ENCODE measurements around the gene THBS1. TPM values are rescaled to one million over a fixed set of nuclear protein-coding genes. Genes with fewer than 3 reads are reported as not detected.

The THBS1 gene
- not detected in 2 replicates for total RNA-seq (2014; rRNA removed; shearing (Covaris generic); ENCODE audit: low replicate concordance)

GRCh38 chr15:39580485-39581241, at the start of gene THBS1:
Gene THBS1, plus strand, starts transcription at chr15:39581079. Its CDS starts 779 bp downstream, at chr15:39581858.
- Histone ChIP-seq H3K9ac (ENCODE audit: low read length) (no peak within 1 kb of the TSS), H3K9me3 (ENCODE audit: low read length) (no peaks in the 10 kb centered on the region), H3K4me3 (ENCODE audit: low read length) (no peak within 1 kb of the TSS), H3K27ac (ENCODE audit: low read length) (no peak within 1 kb of the TSS), H2AFZ (ENCODE audit: low read length) (no peak within 1 kb of the TSS), H4K20me1 (ENCODE audit: insufficient read depth, low read depth, low read length) (no peaks in the 10 kb centered on the region), H3K36me3 (ENCODE audit: insufficient read depth, low read length) (no peaks in the 10 kb centered on the region), H3K9me2 (replicated peaks; ENCODE audit: insufficient read depth, low read length) (no peaks in the 10 kb centered on the region), H3K79me2 (ENCODE audit: low read length) (no peaks in the 10 kb centered on the region), H3K4me1 (ENCODE audit: low read length) (no peaks in the 10 kb centered on the region), H3K27me3 (ENCODE audit: low read length) (0 out of 2 replicates have a peak, but pooled peaks cover under 1% of the 10 kb centered on the region), H3K4me2 (ENCODE audit: low read depth, low read length, poor library complexity, severe bottlenecking) (no peak within 1 kb of the TSS)
- no peak for DNase-seq

- DNase-seq: no peak
- no peak overlapping the region for H3K27ac ChIP-seq (ENCODE audit: low read length)
- no peaks in the 10 kb centered on the region for H3K36me3 ChIP-seq (ENCODE audit: insufficient read depth, low read length)
- H2AFZ ChIP-seq (ENCODE audit: low read length): no peak overlapping the region
- no peaks in the 10 kb centered on the region for H3K9me2 ChIP-seq (replicated peaks; ENCODE audit: insufficient read depth, low read length)
- H4K20me1 ChIP-seq (ENCODE audit: insufficient read depth, low read depth, low read length): no peaks in the 10 kb centered on the region
- H3K9ac ChIP-seq (ENCODE audit: low read length): no peak overlapping the region
- no peaks in the 10 kb centered on the region for H3K79me2 ChIP-seq (ENCODE audit: low read length)
- H3K4me3 ChIP-seq (ENCODE audit: low read length): no peak overlapping the region
- H3K9me3 ChIP-seq (ENCODE audit: low read length): no peaks in the 10 kb centered on the region
- no peaks in the 10 kb centered on the region for H3K27me3 ChIP-seq (ENCODE audit: low read length)
- H3K4me1 ChIP-seq (ENCODE audit: low read length): no peaks in the 10 kb centered on the region
- no peak overlapping the region for H3K4me2 ChIP-seq (ENCODE audit: low read depth, low read length, poor library complexity, severe bottlenecking)
Measured at GRCh38 chr15:39534996-39535395, 45.9 kb upstream of the THBS1 start.

GRCh38 chr15:39535466-39535865, 45.4 kb upstream of the THBS1 start:
- no peaks in the 10 kb centered on the region for H3K9me2 ChIP-seq (replicated peaks; ENCODE audit: insufficient read depth, low read length)
- no peak for DNase-seq
- H3K4me2 ChIP-seq (ENCODE audit: low read depth, low read length, poor library complexity, severe bottlenecking): no peak overlapping the region
- no peaks in the 10 kb centered on the region for H3K4me1 ChIP-seq (ENCODE audit: low read length)
- H3K79me2 ChIP-seq (ENCODE audit: low read length): no peaks in the 10 kb centered on the region
- no peak overlapping the region for H3K4me3 ChIP-seq (ENCODE audit: low read length)
- no peak overlapping the region for H3K27ac ChIP-seq (ENCODE audit: low read length)
- no peaks in the 10 kb centered on the region for H3K27me3 ChIP-seq (ENCODE audit: low read length)
- no peak overlapping the region for H3K9ac ChIP-seq (ENCODE audit: low read length)
- no peaks in the 10 kb centered on the region for H4K20me1 ChIP-seq (ENCODE audit: insufficient read depth, low read depth, low read length)
- no peak overlapping the region for H2AFZ ChIP-seq (ENCODE audit: low read length)
- H3K36me3 ChIP-seq (ENCODE audit: insufficient read depth, low read length): no peaks in the 10 kb centered on the region
- H3K9me3 ChIP-seq (ENCODE audit: low read length): no peaks in the 10 kb centered on the region

- H3K79me2 ChIP-seq (ENCODE audit: low read length): no peaks in the 10 kb centered on the region
- no peak overlapping the region for H3K27ac ChIP-seq (ENCODE audit: low read length)
- H3K36me3 ChIP-seq (ENCODE audit: insufficient read depth, low read length): no peaks in the 10 kb centered on the region
- no peak overlapping the region for H3K9ac ChIP-seq (ENCODE audit: low read length)
- no peak overlapping the region for H3K4me3 ChIP-seq (ENCODE audit: low read length)
- DNase-seq: no peak
- H3K9me2 ChIP-seq (replicated peaks; ENCODE audit: insufficient read depth, low read length): no peaks in the 10 kb centered on the region
- H4K20me1 ChIP-seq (ENCODE audit: insufficient read depth, low read depth, low read length): no peaks in the 10 kb centered on the region
- no peak overlapping the region for H3K4me2 ChIP-seq (ENCODE audit: low read depth, low read length, poor library complexity, severe bottlenecking)
- H2AFZ ChIP-seq (ENCODE audit: low read length): no peak overlapping the region
- no peaks in the 10 kb centered on the region for H3K27me3 ChIP-seq (ENCODE audit: low read length)
- H3K4me1 ChIP-seq (ENCODE audit: low read length): no peaks in the 10 kb centered on the region
- no peaks in the 10 kb centered on the region for H3K9me3 ChIP-seq (ENCODE audit: low read length)
Measured at GRCh38 chr15:39538936-39539335, 41.9 kb upstream of the THBS1 start.

GRCh38 chr15:39539466-39539865, 41.4 kb upstream of the THBS1 start:
- Histone ChIP-seq H3K27me3 (ENCODE audit: low read length) (no peaks in the 10 kb centered on the region), H3K4me1 (ENCODE audit: low read length) (no peaks in the 10 kb centered on the region), H3K36me3 (ENCODE audit: insufficient read depth, low read length) (no peaks in the 10 kb centered on the region), H3K4me2 (ENCODE audit: low read depth, low read length, poor library complexity, severe bottlenecking) (no peak overlapping the region), H3K9me3 (ENCODE audit: low read length) (no peaks in the 10 kb centered on the region), H4K20me1 (ENCODE audit: insufficient read depth, low read depth, low read length) (no peaks in the 10 kb centered on the region), H3K4me3 (ENCODE audit: low read length) (no peak overlapping the region), H2AFZ (ENCODE audit: low read length) (no peak overlapping the region), H3K79me2 (ENCODE audit: low read length) (no peaks in the 10 kb centered on the region), H3K9me2 (replicated peaks; ENCODE audit: insufficient read depth, low read length) (no peaks in the 10 kb centered on the region), H3K9ac (ENCODE audit: low read length) (no peak overlapping the region), H3K27ac (ENCODE audit: low read length) (no peak overlapping the region)
- no peak for DNase-seq

- H3K79me2 ChIP-seq (ENCODE audit: low read length): no peaks in the 10 kb centered on the region
- H3K9ac ChIP-seq (ENCODE audit: low read length): no peak overlapping the region
- H3K9me2 ChIP-seq (replicated peaks; ENCODE audit: insufficient read depth, low read length): no peaks in the 10 kb centered on the region
- H3K4me2 ChIP-seq (ENCODE audit: low read depth, low read length, poor library complexity, severe bottlenecking): no peak overlapping the region
- no peaks in the 10 kb centered on the region for H3K36me3 ChIP-seq (ENCODE audit: insufficient read depth, low read length)
- H3K9me3 ChIP-seq (ENCODE audit: low read length): no peaks in the 10 kb centered on the region
- H4K20me1 ChIP-seq (ENCODE audit: insufficient read depth, low read depth, low read length): no peaks in the 10 kb centered on the region
- no peak overlapping the region for H2AFZ ChIP-seq (ENCODE audit: low read length)
- H3K4me1 ChIP-seq (ENCODE audit: low read length): no peaks in the 10 kb centered on the region
- H3K27me3 ChIP-seq (ENCODE audit: low read length): no peaks in the 10 kb centered on the region
- no peak overlapping the region for H3K27ac ChIP-seq (ENCODE audit: low read length)
- DNase-seq: no peak
- H3K4me3 ChIP-seq (ENCODE audit: low read length): no peak overlapping the region
Measured at GRCh38 chr15:39539973-39540558, 40.8 kb upstream of the THBS1 start.

GRCh38 chr15:39542385-39543065, 38.4 kb upstream of the THBS1 start:
- Histone ChIP-seq H3K79me2 (ENCODE audit: low read length) (no peaks in the 10 kb centered on the region), H3K9me2 (replicated peaks; ENCODE audit: insufficient read depth, low read length) (no peaks in the 10 kb centered on the region), H3K4me2 (ENCODE audit: low read depth, low read length, poor library complexity, severe bottlenecking) (no peak overlapping the region), H4K20me1 (ENCODE audit: insufficient read depth, low read depth, low read length) (no peaks in the 10 kb centered on the region), H3K36me3 (ENCODE audit: insufficient read depth, low read length) (no peaks in the 10 kb centered on the region), H3K27ac (ENCODE audit: low read length) (no peak overlapping the region), H3K9ac (ENCODE audit: low read length) (no peak overlapping the region), H3K27me3 (ENCODE audit: low read length) (no peaks in the 10 kb centered on the region), H3K4me3 (ENCODE audit: low read length) (no peak overlapping the region), H3K9me3 (ENCODE audit: low read length) (no peaks in the 10 kb centered on the region; the same call in 1 of the 2 replicates), H2AFZ (ENCODE audit: low read length) (no peak overlapping the region), H3K4me1 (ENCODE audit: low read length) (no peaks in the 10 kb centered on the region)
- no peak for DNase-seq

GRCh38 chr15:39543651-39544050, 37.2 kb upstream of the THBS1 start:
- Histone ChIP-seq H4K20me1 (ENCODE audit: insufficient read depth, low read depth, low read length) (no peaks in the 10 kb centered on the region), H3K4me1 (ENCODE audit: low read length) (no peaks in the 10 kb centered on the region), H3K4me2 (ENCODE audit: low read depth, low read length, poor library complexity, severe bottlenecking) (no peak overlapping the region), H3K27me3 (ENCODE audit: low read length) (no peaks in the 10 kb centered on the region), H3K27ac (ENCODE audit: low read length) (no peak overlapping the region), H3K9me3 (ENCODE audit: low read length) (no peaks in the 10 kb centered on the region; the same call in 1 of the 2 replicates), H3K36me3 (ENCODE audit: insufficient read depth, low read length) (no peaks in the 10 kb centered on the region), H2AFZ (ENCODE audit: low read length) (no peak overlapping the region), H3K79me2 (ENCODE audit: low read length) (no peaks in the 10 kb centered on the region), H3K9me2 (replicated peaks; ENCODE audit: insufficient read depth, low read length) (no peaks in the 10 kb centered on the region), H3K9ac (ENCODE audit: low read length) (no peak overlapping the region), H3K4me3 (ENCODE audit: low read length) (no peak overlapping the region)
- no peak for DNase-seq

Measured in Karpas-422 (cell line).